GM21723 (cell line): ENCODE measurements around the gene MGST3.
"Not testable (repeated sequence)": the region's sequence is repeated elsewhere in the genome, so short reads cannot be mapped to it uniquely, and the experiment has no call there.

Experiments used
- ATAC-seq: cut with Tn5 transposase; IDR thresholded peaks from one replicate; pipeline ENCODE4 v1.9.1; 2021; ENCODE audit warnings: mild to moderate bottlenecking, moderate library complexity; ENCODE audit not compliant: unreplicated experiment

MGST3 gene

GRCh38 chr1:165695031-165695430, 64.0 kb downstream of the MGST3 start:
- no peak for ATAC-seq

DNA sequence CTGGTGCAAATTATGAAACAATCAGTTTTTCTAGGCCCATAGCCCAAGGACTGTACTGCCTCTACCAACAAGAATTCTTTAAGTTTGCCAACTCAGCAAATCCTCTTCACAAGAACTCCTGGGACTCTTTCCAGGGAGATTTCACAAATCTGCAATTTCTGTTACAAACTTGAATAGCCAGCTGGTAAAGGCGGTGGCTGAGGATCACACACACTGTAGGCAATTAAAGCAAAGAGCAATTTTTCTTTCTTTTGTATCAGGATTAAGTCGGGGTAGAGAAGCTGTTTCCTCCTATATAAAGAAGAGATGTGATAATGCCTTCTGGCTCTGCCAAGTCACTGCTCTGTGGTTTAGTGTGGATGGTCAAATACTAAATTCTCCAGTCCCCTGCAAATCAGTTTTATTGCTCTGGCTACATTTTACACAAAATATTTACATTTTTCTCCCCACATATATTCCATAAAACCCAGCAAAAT, 65.6 kb downstream of the MGST3 start:
- no peak for ATAC-seq

- no peak for ATAC-seq
These were observed 66.5 kb downstream of the MGST3 start for GRCh38 chr1:165697491-165697880.

DNA sequence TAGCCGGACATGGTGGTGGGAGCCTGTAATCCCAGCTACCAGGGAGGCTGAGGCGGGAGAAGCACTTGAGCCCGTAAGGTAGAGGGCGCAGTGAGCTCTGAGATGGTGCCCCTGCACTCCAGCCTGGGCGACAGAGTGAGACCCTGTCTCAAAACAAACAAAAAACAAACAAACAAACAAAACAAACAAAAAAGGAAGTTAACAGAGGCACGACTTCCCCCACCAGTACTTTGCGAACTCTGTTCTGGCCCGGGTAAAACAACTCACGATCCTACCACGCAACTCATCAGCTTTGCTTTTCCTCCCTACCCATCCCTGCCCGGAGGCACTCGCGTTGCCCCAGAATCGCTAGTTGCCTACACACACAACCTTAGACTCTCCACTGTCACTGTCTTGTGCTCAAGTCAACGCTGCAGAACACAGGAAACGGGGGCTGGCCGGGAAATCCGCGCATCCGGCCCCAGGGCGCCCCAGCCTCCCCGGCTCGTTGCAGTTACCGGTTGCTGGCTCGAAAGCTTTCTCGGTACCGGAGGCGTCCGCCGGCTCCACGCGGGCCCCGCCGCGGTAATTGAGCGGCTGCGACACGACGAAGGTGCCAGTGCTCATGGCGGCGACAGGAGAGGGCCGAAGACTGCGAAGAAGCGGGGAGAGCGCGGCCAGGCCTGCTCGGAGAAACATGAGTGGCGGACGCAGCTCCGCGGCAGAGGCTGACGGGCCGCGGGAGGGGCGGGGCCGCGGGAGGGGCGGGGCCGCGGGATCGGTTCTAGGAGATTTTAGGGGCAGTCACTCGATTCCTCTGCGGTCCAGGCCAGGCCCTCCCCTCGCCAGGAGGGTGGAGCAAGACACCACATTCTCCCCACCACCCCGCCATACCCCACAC, 67.1 kb downstream of the MGST3 start, which contains the start of gene ALDH9A1:
ALDH9A1 (minus strand) TSS at position 682 of the 880 bp plus-strand sequence; CDS start at position 678, 4 bp downstream.
- peak; percentile 95 for ATAC-seq

GRCh38 chr1:165698761-165699052, 67.7 kb downstream of the MGST3 start:
- no peak for ATAC-seq

DNA sequence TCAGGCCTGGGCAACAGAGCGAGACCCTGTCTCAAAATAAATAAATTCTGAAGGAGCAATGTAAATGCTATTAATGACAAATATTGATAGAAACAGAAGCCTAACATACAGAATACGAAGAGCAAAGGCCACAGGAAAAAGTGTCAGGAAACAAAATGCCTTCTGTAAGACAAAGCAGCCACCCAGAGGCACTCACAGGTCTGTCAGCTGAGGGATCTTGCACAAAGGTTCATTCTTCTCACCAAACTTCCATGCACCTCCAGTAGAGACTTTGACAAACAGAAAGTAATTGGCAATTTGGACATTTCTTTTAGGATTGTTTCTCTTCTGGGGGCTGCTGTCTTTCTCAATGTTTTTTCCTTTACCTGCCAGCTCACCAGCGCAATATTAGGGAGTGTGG, 68.5 kb downstream of the MGST3 start:
- ATAC-seq: no peak

DNA sequence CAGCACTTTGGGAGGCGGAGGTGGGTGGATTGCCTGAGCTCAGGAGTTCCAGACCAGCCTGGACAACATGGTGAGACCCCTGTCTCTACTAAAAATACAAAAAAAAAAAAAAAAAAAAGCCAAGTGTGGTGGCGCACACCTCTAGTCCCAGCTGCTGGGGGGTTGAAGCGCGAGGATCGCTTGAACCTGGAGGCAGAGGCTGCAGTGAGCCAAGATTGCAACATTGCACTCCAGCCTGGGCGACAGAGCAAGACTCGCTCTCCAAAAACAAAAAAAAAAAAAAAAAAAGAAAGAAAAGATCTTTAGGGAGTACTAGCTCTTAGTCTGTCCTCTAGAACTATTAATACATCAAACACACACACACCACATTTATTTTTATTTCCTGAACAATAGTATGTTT, 70.9 kb downstream of the MGST3 start:
- not testable (repeated sequence) for ATAC-seq

DNA sequence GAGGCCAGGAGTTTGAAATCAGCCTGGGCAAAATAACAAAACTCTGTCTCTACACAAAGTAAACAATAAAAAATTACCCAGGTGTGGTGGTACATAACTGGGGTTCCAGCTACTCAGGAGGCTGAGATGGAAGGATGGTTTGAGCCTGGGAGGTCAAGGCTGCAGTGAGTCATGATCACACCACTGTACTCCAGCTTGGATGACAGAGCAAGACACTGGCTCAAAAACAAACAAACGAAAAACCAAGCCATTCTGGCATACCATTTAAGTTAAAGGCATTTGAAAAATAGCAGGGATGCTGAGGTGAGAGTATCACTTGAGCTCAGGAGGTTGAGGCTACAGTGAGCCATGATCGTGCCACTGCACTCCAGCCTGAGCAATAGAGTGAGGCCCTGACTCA, 72.6 kb downstream of the MGST3 start:
- ATAC-seq: no peak
